H1 (cell line): Measurements from ENCODE around the gene FCHSD1. TPM values are rescaled to one million over a fixed set of nuclear protein-coding genes. Genes with fewer than 3 reads are reported as not detected.

Experiments used
- E2F6 ChIP-seq: IDR thresholded peaks from 2 replicates; pipeline ENCODE4 v1.6.1; 2012; ENCODE audit warnings: inconsistent platforms
- SIN3A ChIP-seq, 2 experiments: IDR thresholded peaks in 1 of 2; conservative IDR thresholded peaks in 1 of 2; 2 replicates each; pipeline ENCODE4 v1.6.1; 2011 to 2012; ENCODE audit warnings: low read length in 2 of 2, improper control_type of control experiment in 1 of 2, low read depth in 1 of 2, mild to moderate bottlenecking in 1 of 2
- polyA plus RNA-seq, 7 experiments: library from polyadenylated mRNA; depleted of rRNA in 3 of 7; stranded (reverse) in 5 of 7; unstranded in 2 of 7; fragments of >200 nt in 5 of 7; fragments of 200-250 nt in 2 of 7; gene quantifications; 1 replicate in 5 of 7; 2 replicates in 1 of 7; 4 replicates in 1 of 7; pipeline versions ENCODE4 v1.2.1 to v1.2.3, GENCODE V29; 2011 to 2013; ENCODE audit warnings: missing spikeins in 2 of 7, mixed read lengths in 2 of 7
- total RNA-seq: library from RNA; stranded (reverse); fragmentation: NEBNext Ultra II Directional; extraction: Animal tissue kit (Norgen Biotek cat#: 25700); gene quantifications from 2 replicates; pipeline ENCODE4 v1.2.1, GENCODE V29; 2021

Gene FCHSD1
- total and polyA plus RNA-seq, 2 of the 8 experiments (the other 6 are each of a cell fraction or from before 2014, with no cell fraction given) = 22.0 to 30.1 TPM

DNA sequence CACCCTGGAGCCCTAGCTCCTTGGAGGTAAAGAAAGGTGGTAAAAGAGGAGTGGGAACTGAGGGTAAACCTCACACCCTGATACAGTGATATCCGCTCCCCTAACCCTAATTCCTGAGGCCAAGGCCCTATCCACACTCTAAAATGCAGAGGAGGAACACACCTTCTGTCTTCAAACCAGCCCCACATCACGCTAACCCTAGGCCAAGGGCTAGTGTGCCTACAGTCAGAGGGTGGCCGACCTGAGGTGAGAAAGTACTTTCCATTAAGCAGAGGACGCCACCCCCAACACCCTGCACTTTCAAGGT, 15.2 kb downstream of the FCHSD1 start (continued):
- TF ChIP-seq E2F6 = no peak
- no peak for TF ChIP-seq SIN3A (conservative IDR thresholded peaks at IDR 0.05 in 1 of 2, IDR thresholded peaks at IDR 0.05 in 1 of 2; ENCODE audit: low read depth in 1 of 2, low read length in 2 of 2)
- TF ChIP-seq, all 59 proteins: peak for 0
